Activated CD8-positive, alpha-beta T cell treated with anti-CD3 and anti-CD28 coated beads, Interleukin-2, amount 10 ng/mL, durations not matched to agents 7 days and 5 days (primary cell): ENCODE results near the gene MRPL28. TPM values are rescaled to one million over a fixed set of nuclear protein-coding genes. Genes with fewer than 3 reads are reported as not detected.
"Not testable (repeated sequence)": the region's sequence is repeated elsewhere in the genome, so short reads cannot be mapped to it uniquely, and the experiment has no call there.

Source experiments
- ATAC-seq: fragments of 150-1000 bp; cut with Tn5 transposase; one replicate; pipeline ENCODE4 v1.10.0; 2021; ENCODE audit warnings: moderate library complexity
- CTCF ChIA-PET: fragments of 350-600 bp; sonication (Branson Sonifier 250); formaldehyde crosslinking; loops from one replicate; lab custom pipeline; 2021; ENCODE audit warnings: antibody characterized with exemption; lab: Charles Lee
- POLR2A ChIA-PET: fragments of 350-600 bp; sonication (Branson Sonifier 250); formaldehyde crosslinking; loops from one replicate; lab custom pipeline; 2021; ENCODE audit warnings: antibody characterized with exemption; lab: Charles Lee
- DNase-seq: peaks from one replicate; pipeline ENCODE4 v3.0.0-alpha.2; 2020
- H3K27ac Mint-ChIP-seq: one replicate; pipeline ENCODE4 v1.8.0; 2021; ENCODE audit warnings: mild to moderate bottlenecking, mixed read lengths
- H3K27me3 Mint-ChIP-seq: one replicate; pipeline ENCODE4 v1.8.0; 2021; ENCODE audit warnings: low read depth, mixed read lengths
- H3K36me3 Mint-ChIP-seq: one replicate; pipeline ENCODE4 v1.8.0; 2021; ENCODE audit warnings: low read depth, mixed read lengths
- H3K4me1 Mint-ChIP-seq: one replicate; pipeline ENCODE4 v1.8.0; 2021; ENCODE audit warnings: low read depth, mixed read lengths
- H3K4me3 Mint-ChIP-seq: one replicate; pipeline ENCODE4 v1.8.0; 2021; ENCODE audit warnings: mild to moderate bottlenecking, mixed read lengths
- H3K9me3 Mint-ChIP-seq: one replicate; pipeline ENCODE4 v1.8.0; 2022; ENCODE audit warnings: mixed read lengths; ENCODE audit not compliant: insufficient read depth
- total RNA-seq, 2 experiments: library from RNA; stranded (reverse); gene quantifications; one replicate each; pipeline ENCODE4 v1.2.3, GENCODE V29; 2021

The MRPL28 gene
- total RNA-seq, 2 experiments from 2014 or later: 95.3 to 95.8 TPM

- Mint-ChIP-seq H3K4me1 (peaks cover 21% of the 10 kb centered on the region), H3K36me3 (no peaks in the 10 kb centered on the region), H3K4me3 (peak overlapping the region; percentile 84), H3K27ac (no peak overlapping the region), H3K27me3 (peaks cover 14% of the 10 kb centered on the region), H3K9me3 (no peaks in the 10 kb centered on the region)
- CTCF ChIA-PET: no interaction called here
- ATAC-seq (no peak), DNase-seq (no peak)
- POLR2A ChIA-PET: no interaction called here
Observed at GRCh38 chr16:399340-400019, 29.1 kb upstream of the MRPL28 start.

- H3K27me3 Mint-ChIP-seq: peaks cover 14% of the 10 kb centered on the region
- CTCF ChIA-PET: no interaction called here
Observed at GRCh38 chr16:398561-399339, 28.4 kb upstream of the MRPL28 start.

GRCh38 chr16:397736-398332, 27.5 kb upstream of the MRPL28 start:
- CTCF ChIA-PET: no interaction called here

More at GRCh38 chr16:398561-399339, 28.4 kb upstream of the MRPL28 start:
- ATAC-seq: no peak
- H3K4me3 Mint-ChIP-seq: peak overlapping the region; percentile 52
- H3K4me1 Mint-ChIP-seq: peaks cover 21% of the 10 kb centered on the region
- H3K9me3 Mint-ChIP-seq: no peaks in the 10 kb centered on the region
- no peaks in the 10 kb centered on the region for H3K36me3 Mint-ChIP-seq
- H3K27ac Mint-ChIP-seq: no peak overlapping the region
- DNase-seq: no peak
- POLR2A ChIA-PET: no interaction called here

GRCh38 chr16:397135-397661, 26.9 kb upstream of the MRPL28 start, which contains the start of gene NME4:
TSS of gene NME4 (plus strand) at chr16:397199. CDS start at chr16:397223, 24 bp downstream.
- Mint-ChIP-seq H3K4me1 (peaks cover 27% of the 10 kb centered on the region), H3K27ac (no peak within 1 kb of the TSS), H3K36me3 (no peaks in the 10 kb centered on the region), H3K4me3 (peak within 1 kb of the TSS; percentile 60), H3K27me3 (peaks cover 14% of the 10 kb centered on the region), H3K9me3 (no peaks in the 10 kb centered on the region)
- DNase-seq (no peak), ATAC-seq (no peak)
- POLR2A ChIA-PET: no interaction called here
- CTCF ChIA-PET: no interaction called here

More at GRCh38 chr16:397736-398332, 27.5 kb upstream of the MRPL28 start:
- DNase-seq: no peak
- no peak overlapping the region for H3K27ac Mint-ChIP-seq
- POLR2A ChIA-PET: no interaction called here
- no peaks in the 10 kb centered on the region for H3K9me3 Mint-ChIP-seq
- H3K4me1 Mint-ChIP-seq: peaks cover 23% of the 10 kb centered on the region
- no peak for ATAC-seq
- H3K27me3 Mint-ChIP-seq: peaks cover 14% of the 10 kb centered on the region
- H3K36me3 Mint-ChIP-seq: no peaks in the 10 kb centered on the region
- H3K4me3 Mint-ChIP-seq: peak overlapping the region; percentile 52

- Mint-ChIP-seq H3K27ac (no peak overlapping the region), H3K4me3 (peak overlapping the region; percentile 60), H3K36me3 (no peaks in the 10 kb centered on the region), H3K4me1 (peaks cover 31% of the 10 kb centered on the region), H3K27me3 (peaks cover 14% of the 10 kb centered on the region), H3K9me3 (no peaks in the 10 kb centered on the region)
- ChIA-PET POLR2A (no interaction called here), CTCF (no interaction called here)
- no peak for DNase-seq
- no peak for ATAC-seq
Observed at GRCh38 chr16:396605-397004, 26.3 kb upstream of the MRPL28 start.

GRCh38 chr16:396199-396598, 25.9 kb upstream of the MRPL28 start:
- ChIA-PET POLR2A (no interaction called here), CTCF (no interaction called here)
- no peak for ATAC-seq

GRCh38 chr16:392450-393030, 22.2 kb upstream of the MRPL28 start:
- Mint-ChIP-seq H3K27me3 (peaks cover 8% of the 10 kb centered on the region), H3K36me3 (no peaks in the 10 kb centered on the region), H3K27ac (no peak overlapping the region), H3K4me3 (no peak overlapping the region), H3K4me1 (peaks cover 21% of the 10 kb centered on the region), H3K9me3 (no peaks in the 10 kb centered on the region)
- ChIA-PET CTCF (interaction anchor here (1.0 to 2.5 kb wide), 5 partner anchors 9 to 103 kb away, joined by 3 to 10 read pairs (median 7); partner anchors contain the start of genes DECR2 and MRPL28), POLR2A (interaction anchor here (1.8 kb wide), 1 partner anchor 9 kb away, joined by 6 read pairs; the partner anchor contains the start of gene DECR2)
- ATAC-seq (no peak), DNase-seq (no peak)

More at GRCh38 chr16:396199-396598, 25.9 kb upstream of the MRPL28 start:
- peaks cover 14% of the 10 kb centered on the region for H3K27me3 Mint-ChIP-seq
- H3K4me1 Mint-ChIP-seq: peaks cover 32% of the 10 kb centered on the region
- no peak overlapping the region for H3K27ac Mint-ChIP-seq
- H3K9me3 Mint-ChIP-seq: no peaks in the 10 kb centered on the region
- no peak overlapping the region for H3K4me3 Mint-ChIP-seq
- DNase-seq: no peak
- H3K36me3 Mint-ChIP-seq: no peaks in the 10 kb centered on the region

- POLR2A ChIA-PET: interaction anchor here (1.8 kb wide), 1 partner anchor 9 kb away, joined by 6 read pairs; the partner anchor contains the start of gene DECR2
- CTCF ChIA-PET: interaction anchor here (0.6 to 2.5 kb wide), 6 partner anchors 9 to 103 kb away, joined by 3 to 10 read pairs (median 5); partner anchors contain the start of genes DECR2 and MRPL28
- peak overlapping the region; percentile 58 for H3K27ac Mint-ChIP-seq
- no peak overlapping the region for H3K4me3 Mint-ChIP-seq
- DNase-seq (peak; percentile 82), ATAC-seq (peak; percentile 88)
- no peaks in the 10 kb centered on the region for H3K9me3 Mint-ChIP-seq
- H3K4me1 Mint-ChIP-seq: peaks cover 21% of the 10 kb centered on the region
- no peaks in the 10 kb centered on the region for H3K36me3 Mint-ChIP-seq
- H3K27me3 Mint-ChIP-seq: peaks cover 8% of the 10 kb centered on the region
Observed at GRCh38 chr16:391885-392335, 21.6 kb upstream of the MRPL28 start.

GRCh38 chr16:389352-389751, 19.0 kb upstream of the MRPL28 start:
- CTCF ChIA-PET: no interaction called here
- DNase-seq: no peak
- H3K36me3 Mint-ChIP-seq: no peaks in the 10 kb centered on the region
- no peaks in the 10 kb centered on the region for H3K27me3 Mint-ChIP-seq
- H3K4me1 Mint-ChIP-seq: peaks cover 20% of the 10 kb centered on the region
- H3K4me3 Mint-ChIP-seq: no peak overlapping the region
- POLR2A ChIA-PET: no interaction called here
- ATAC-seq: no peak
- no peak overlapping the region for H3K27ac Mint-ChIP-seq
- H3K9me3 Mint-ChIP-seq: no peaks in the 10 kb centered on the region

- H3K27ac Mint-ChIP-seq, ATAC-seq, H3K9me3 Mint-ChIP-seq, H3K27me3 Mint-ChIP-seq, H3K4me3 Mint-ChIP-seq, CTCF ChIA-PET, DNase-seq, POLR2A ChIA-PET, H3K36me3 Mint-ChIP-seq: not testable (repeated sequence)
- H3K4me1 Mint-ChIP-seq: peaks cover 33% of the 10 kb centered on the region
Observed at GRCh38 chr16:387761-388666, 17.7 kb upstream of the MRPL28 start.
